Upper lobe of right lung (tissue), 1 donor: Measurements from ENCODE around the gene PTOV1. TPM values are rescaled to one million over a fixed set of nuclear protein-coding genes. Genes with fewer than 3 reads are reported as not detected.

Experiments
- ATAC-seq: fragments of 200-7000 bp; cut with Tn5 transposase; one replicate; pipeline ENCODE4 v1.9.1; 2020; ENCODE audit warnings: mild to moderate bottlenecking, moderate library complexity
- DNase-seq: peaks from one replicate; pipeline ENCODE4 v3.0.0-alpha.2; 2020
- H3K27ac ChIP-seq: fragments of 200-600 bp; one replicate; pipeline ENCODE4 v1.8.0; 2022
- H3K27me3 ChIP-seq: fragments of 200-600 bp; one replicate; pipeline ENCODE4 v1.8.0; 2022; ENCODE audit warnings: mild to moderate bottlenecking
- H3K36me3 ChIP-seq: fragments of 200-600 bp; one replicate; pipeline ENCODE4 v1.8.0; 2022
- H3K4me1 ChIP-seq: fragments of 200-600 bp; one replicate; pipeline ENCODE4 v1.8.0; 2022
- H3K4me3 ChIP-seq: fragments of 200-600 bp; one replicate; pipeline ENCODE4 v1.8.0; 2022; ENCODE audit warnings: mild to moderate bottlenecking
- H3K9me3 ChIP-seq: fragments of 200-600 bp; one replicate; pipeline ENCODE4 v1.8.0; 2022
- CTCF ChIP-seq: fragments of 200-600 bp; IDR thresholded peaks from one replicate; pipeline ENCODE4 v1.8.0; 2022; ENCODE audit warnings: antibody characterized with exemption
- intact Hi-C: fragments of 100-400 bp; cut with DNase I; formaldehyde crosslinking; loops from one replicate; pipeline ENCODE4 v1.11.0; 2022
- total RNA-seq: library from RNA; stranded (reverse); fragmentation: NEBNext Ultra II Directional; extraction: Animal tissue kit (Norgen Biotek cat#: 25700); gene quantifications from one replicate; pipeline ENCODE4 v1.2.1, GENCODE V29; 2021
- donor health status: DM: no; HTN: yes; CAD: no; lungs with severe emphysema.

Gene PTOV1
- total RNA-seq, 1 donor from 2014 or later = 104 TPM

GRCh38 chr19:49878744-49879070 lies 27.7 kb downstream of the PTOV1 start:
- Histone ChIP-seq H3K4me3 (peak overlapping the region; percentile 82), H3K4me1 (peaks cover 22% of the 10 kb centered on the region), H3K9me3 (no peaks in the 10 kb centered on the region), H3K27me3 (no peaks in the 10 kb centered on the region), H3K36me3 (peaks cover 51% of the 10 kb centered on the region), H3K27ac (no peak overlapping the region)
- no peak for DNase-seq
- intact Hi-C loops = no loop called here
- no peak for ATAC-seq
- no peak for TF ChIP-seq CTCF

DNA sequence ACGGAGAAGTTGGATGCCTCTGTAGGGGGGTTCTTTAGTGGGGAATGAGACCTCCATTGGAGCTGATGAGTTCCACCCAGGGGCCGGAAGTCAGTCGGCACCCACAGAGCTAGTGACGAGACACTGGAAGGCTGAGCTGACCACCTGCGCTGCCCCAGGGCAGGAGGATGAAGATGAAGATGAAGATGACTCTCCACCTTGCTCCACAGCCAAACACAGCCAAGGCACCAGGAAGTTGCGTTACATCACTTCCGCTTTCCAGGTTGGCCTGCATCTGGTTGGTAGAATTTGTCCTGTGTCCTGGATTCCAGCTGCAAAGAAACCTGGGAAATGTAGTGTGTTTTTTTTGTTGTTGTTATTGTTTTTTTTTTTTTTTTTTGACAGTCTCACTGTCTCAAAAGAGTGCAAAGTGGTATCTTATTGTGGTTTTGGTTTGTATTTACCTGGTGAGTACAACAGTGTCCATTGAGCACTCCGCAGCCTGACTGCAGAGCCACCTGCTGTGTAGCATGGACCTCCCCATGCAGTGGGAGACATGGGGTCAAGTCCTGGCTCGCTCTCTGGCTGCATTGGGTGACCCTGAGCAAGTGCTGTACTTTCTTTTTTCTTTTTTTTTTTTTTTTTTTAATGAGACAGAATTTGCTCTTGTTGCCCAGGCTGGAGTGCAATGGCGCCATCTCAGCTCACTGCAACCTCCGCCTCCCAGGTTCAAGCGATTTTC lies 28.4 kb downstream of the PTOV1 start:
- ATAC-seq (no peak), DNase-seq (no peak)
- H3K27ac ChIP-seq = no peak overlapping the region
- H3K27me3 ChIP-seq = no peaks in the 10 kb centered on the region
- H3K4me3 ChIP-seq = no peak overlapping the region
- H3K36me3 ChIP-seq = peaks cover 58% of the 10 kb centered on the region
- intact Hi-C loops = no loop called here
- no peak for TF ChIP-seq CTCF
- peaks cover 22% of the 10 kb centered on the region for H3K4me1 ChIP-seq
- no peaks in the 10 kb centered on the region for H3K9me3 ChIP-seq

- DNase-seq (no peak), ATAC-seq (no peak)
- TF ChIP-seq CTCF = no peak
- H3K9me3 ChIP-seq = no peaks in the 10 kb centered on the region
- peaks cover 18% of the 10 kb centered on the region for H3K4me1 ChIP-seq
- no peaks in the 10 kb centered on the region for H3K27me3 ChIP-seq
- no peak overlapping the region for H3K27ac ChIP-seq
- H3K36me3 ChIP-seq = peaks cover 67% of the 10 kb centered on the region
- no peak overlapping the region for H3K4me3 ChIP-seq
- intact Hi-C loops = no loop called here
Observed at GRCh38 chr19:49880162-49880869, 29.4 kb downstream of the PTOV1 start.

GRCh38 chr19:49881186-49881585 lies 30.2 kb downstream of the PTOV1 start:
- intact Hi-C loops = no loop called here
- no peaks in the 10 kb centered on the region for H3K27me3 ChIP-seq
- TF ChIP-seq CTCF = no peak
- H3K4me1 ChIP-seq = peaks cover 14% of the 10 kb centered on the region
- H3K36me3 ChIP-seq = peaks cover 72% of the 10 kb centered on the region
- no peaks in the 10 kb centered on the region for H3K9me3 ChIP-seq
- ATAC-seq = no peak
- DNase-seq = peak; percentile 62
- H3K4me3 ChIP-seq = no peak overlapping the region
- no peak overlapping the region for H3K27ac ChIP-seq

- TF ChIP-seq CTCF = no peak
- Histone ChIP-seq H3K27ac (no peak overlapping the region), H3K27me3 (no peaks in the 10 kb centered on the region), H3K4me3 (no peak overlapping the region), H3K36me3 (peaks cover 72% of the 10 kb centered on the region), H3K9me3 (no peaks in the 10 kb centered on the region), H3K4me1 (peaks cover 14% of the 10 kb centered on the region)
- intact Hi-C loops = no loop called here
- DNase-seq = peak; percentile 61
- no peak for ATAC-seq
Observed at GRCh38 chr19:49881672-49882394, 30.9 kb downstream of the PTOV1 start.
